Bronchus fibroblast of lung (primary cell): ENCODE results near the gene BTAF1. TPM values are rescaled to one million over a fixed set of nuclear protein-coding genes. Genes with fewer than 3 reads are reported as not detected.

Source experiments
- total RNA-seq: library from RNA; depleted of rRNA; stranded (reverse); fragments of >200 nt; gene quantifications from 2 replicates; pipeline ENCODE4 v1.2.3, GENCODE V29; 2015

Gene BTAF1
- total RNA-seq, result 12.8 and 16.3 TPM in 2 replicates

DNA sequence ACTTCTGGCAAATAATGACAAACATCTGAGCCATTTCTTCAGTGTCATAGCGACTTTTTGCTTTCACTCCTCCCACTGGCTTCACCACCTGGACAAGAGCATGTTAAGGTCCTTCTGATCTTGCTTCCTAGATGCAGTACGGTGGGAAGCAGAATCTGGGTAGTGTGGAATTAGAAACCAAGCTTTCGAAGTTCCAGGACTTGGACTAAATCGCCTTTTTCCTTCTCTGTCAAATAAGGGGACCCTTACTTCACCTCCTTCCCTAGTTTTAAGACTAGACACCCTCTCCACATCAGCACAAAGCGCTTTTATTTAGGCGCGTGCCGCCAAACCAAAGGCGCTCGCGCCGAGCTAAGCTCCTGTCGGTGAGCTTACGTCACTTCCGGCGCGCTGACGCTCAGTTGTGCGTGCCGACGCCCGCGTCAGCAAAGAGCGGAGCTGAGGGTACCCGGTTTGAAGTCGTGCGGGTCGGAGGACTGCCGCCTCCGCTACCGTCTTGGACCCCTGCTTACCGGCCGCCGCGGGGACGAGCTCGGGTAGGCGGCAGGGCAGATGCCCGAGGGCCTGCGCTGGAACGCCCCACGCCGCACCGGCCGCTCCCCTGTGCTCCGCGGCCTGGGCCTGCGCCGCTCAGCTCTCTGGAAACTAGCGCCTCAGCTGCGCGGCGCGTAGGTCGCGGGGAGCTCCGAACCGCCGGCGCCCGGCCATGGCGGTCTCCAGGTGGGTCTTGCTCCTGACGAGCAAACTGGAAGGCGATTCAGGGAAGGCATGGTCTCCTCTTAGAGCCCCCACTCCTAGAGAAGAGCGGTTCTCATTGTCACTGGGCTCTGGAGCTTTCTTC is at the start of gene BTAF1:
Gene BTAF1 (plus strand): TSS at position 400 of the 841 bp plus-strand sequence. CDS start 307 bp downstream, at position 707.

DNA sequence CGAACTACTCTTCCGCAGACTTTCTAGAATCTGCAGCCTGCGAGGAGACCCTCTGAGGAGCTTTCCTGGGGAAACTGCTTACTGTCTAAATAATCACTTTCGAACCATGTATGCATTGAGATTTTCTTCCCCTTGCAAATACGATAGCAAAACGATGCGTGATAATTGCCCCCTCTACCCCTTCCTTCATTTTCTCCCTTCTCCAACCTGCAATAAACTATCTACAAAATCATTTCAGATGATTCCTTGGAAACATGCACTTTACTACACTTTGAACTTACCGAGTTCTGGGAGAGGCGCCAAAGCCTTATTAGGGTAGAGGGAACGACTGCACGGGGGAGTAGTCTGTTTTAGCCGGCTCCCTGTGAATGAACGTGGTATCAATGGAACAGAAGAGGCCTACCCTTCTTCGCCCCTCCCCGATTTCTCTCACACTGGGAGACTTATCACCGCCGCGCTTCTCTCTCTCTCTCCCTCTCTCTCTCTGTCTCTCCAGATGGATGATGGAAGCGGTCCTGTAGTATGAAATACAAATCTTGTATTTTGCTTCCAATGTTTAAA is 14.4 kb upstream of the BTAF1 start, which contains the start of gene FGFBP3:
Gene FGFBP3 (minus strand): TSS at position 370 of the 561 bp plus-strand sequence. CDS start 517 bp downstream, outside the sequence.

Other genes with a start within 250 kb of the BTAF1 start
- gene TNKS2, start 125.3 kb upstream of the BTAF1 start, total RNA-seq, result 17.7 and 17.8 TPM in 2 replicates
- gene FGFBP3, start 14.3 kb upstream of the BTAF1 start, total RNA-seq, result 1.3 and 2.2 TPM in 2 replicates